Pancreas (tissue), 10 donors: Measurements from ENCODE around the gene RAE1. TPM values are rescaled to one million over a fixed set of nuclear protein-coding genes. Genes with fewer than 3 reads are reported as not detected.

Experiments
- ATAC-seq, 4 donors: fragments of 200-7000 bp; cut with Tn5 transposase; one replicate each; pipeline versions ENCODE4 v1.8.0 to v1.9.1; 2020; ENCODE audit warnings: mild to moderate bottlenecking in 4 of 4, moderate library complexity in 4 of 4
- DNase-seq, 6 donors: peaks; one replicate each; pipeline ENCODE4 v3.0.0-alpha.2; 2020
- FAIRE-seq: peaks from 2 replicates; lab custom pipeline; 2012; peaks lifted over from hg19 to GRCh38; lab: Jason Lieb, UNC
- H3K27ac ChIP-seq, 4 donors: fragments of 200-600 bp; sonication (generic); 1 replicate in 3 of 4; 2 replicates in 1 of 4; pipeline versions ENCODE4 v1.5.0 to v1.8.0; 2020
- H3K27me3 ChIP-seq, 4 donors: fragments of 200-600 bp; one replicate each; pipeline ENCODE4 v1.8.0; 2021
- H3K36me3 ChIP-seq, 3 donors: fragments of 200-600 bp; sonication (generic) in 1 of 3; one replicate each; pipeline versions ENCODE4 v1.5.0 to v1.8.0; 2020 to 2021
- H3K4me1 ChIP-seq, 3 donors: fragments of 200-600 bp; one replicate each; pipeline ENCODE4 v1.8.0; 2021
- H3K4me3 ChIP-seq, 4 donors: fragments of 200-600 bp; sonication (generic) in 2 of 4; one replicate each; pipeline versions ENCODE4 v1.5.0 to v1.8.0; 2020 to 2021
- H3K9me3 ChIP-seq, 4 donors: fragments of 200-600 bp; one replicate each; pipeline ENCODE4 v1.8.0; 2021
- WGBS, 2 donors: extraction: QIAGEN DNeasy Blood & Tissue Kit; methylation state at CpG; one replicate each; pipeline ENCODE4 v1.1.7; 2013; 5-methylcytosine and 5-hydroxymethylcytosine counted together
- intact Hi-C, 3 donors: fragments of 100-400 bp; cut with DNase I; formaldehyde crosslinking; loops; one replicate each; pipeline versions ENCODE4 v1.11.1 to v1.14.2; 2022
- polyA plus RNA-seq, 2 donors: library from polyadenylated mRNA; stranded (reverse); fragments of 200-250 nt; gene quantifications; one replicate each; pipeline ENCODE4 v1.2.3, GENCODE V29; 2013
- total RNA-seq, 6 donors: library from RNA; stranded (reverse); fragmentation: NEBNext Ultra II Directional in 4 of 6; extraction: Animal tissue kit (Norgen Biotek cat#: 25700) in 4 of 6; gene quantifications; one replicate each; pipeline versions ENCODE4 v1.2.1 to v1.2.4, GENCODE V29; 2021 to 2023
- TF ChIP-seq, protein P1 (sequence below), 4 donors: fragments of 200-600 bp; sonication (generic) in 3 of 4; IDR thresholded peaks; one replicate each; pipeline versions ENCODE4 v1.5.0 to v1.8.0; 2021; ENCODE audit warnings: antibody characterized with exemption in 4 of 4
- donor health status: healthy with polysubstance abuse.
- donor health status: DM: no; HTN: no; CAD: no; lungs with moderate emphysema.
- donor health status: DM: no; HTN: no; CAD: no.
- donor health status: control.
- donor health status: control.
- donor health status: Bipolar disorder and iron deficiency.
- donor health status: DM: yes; HTN: yes; CAD: no.
- donor health status: DM: no; HTN: no; CAD: no.
- donor health status: DM: no; HTN: no; CAD: no.
- donor health status: DM: yes; HTN: yes; CAD: no.

RAE1 gene
- total and polyA plus RNA-seq, 8 donors, result 4.3 to 13.5 (median 6.6) TPM

DNA sequence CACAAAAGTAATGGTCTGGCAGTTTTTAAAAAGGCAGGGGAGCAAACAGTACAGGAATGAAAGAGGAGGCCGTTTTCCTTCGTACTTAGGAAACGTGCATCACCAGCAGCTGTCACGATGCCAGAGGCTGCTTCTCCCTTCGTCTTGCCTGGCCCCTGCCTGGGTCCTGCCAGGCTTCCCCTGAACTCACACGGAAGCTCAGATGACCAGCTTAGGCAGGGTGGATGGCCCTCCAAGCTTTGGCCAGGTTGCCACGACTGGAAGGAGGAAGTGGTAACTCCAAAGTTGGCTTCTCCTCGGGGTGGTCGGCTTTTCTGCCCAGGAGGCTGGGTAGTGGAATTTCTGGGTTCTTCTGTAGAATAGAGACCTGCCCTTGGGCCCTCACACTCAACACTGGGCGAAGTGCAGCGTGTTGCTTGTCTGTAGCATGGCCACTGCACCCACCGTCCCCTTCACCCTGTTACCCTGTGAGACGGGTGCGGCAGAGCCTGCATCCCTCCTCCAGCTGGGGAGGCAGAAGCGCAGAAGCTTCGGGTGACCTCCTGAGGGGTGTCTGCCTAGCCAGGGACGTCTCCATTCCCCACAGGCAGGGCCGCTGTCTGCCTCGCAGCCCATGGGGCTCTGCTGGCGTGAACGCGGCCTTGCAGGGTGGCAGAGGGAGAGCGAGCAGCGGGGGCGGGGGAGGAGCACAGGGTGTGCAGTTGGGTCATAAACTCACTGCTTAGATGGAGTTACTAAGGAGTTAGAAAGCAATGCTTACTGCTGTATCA, 21.7 kb downstream of the RAE1 start:
- TF ChIP-seq, protein P1, sequence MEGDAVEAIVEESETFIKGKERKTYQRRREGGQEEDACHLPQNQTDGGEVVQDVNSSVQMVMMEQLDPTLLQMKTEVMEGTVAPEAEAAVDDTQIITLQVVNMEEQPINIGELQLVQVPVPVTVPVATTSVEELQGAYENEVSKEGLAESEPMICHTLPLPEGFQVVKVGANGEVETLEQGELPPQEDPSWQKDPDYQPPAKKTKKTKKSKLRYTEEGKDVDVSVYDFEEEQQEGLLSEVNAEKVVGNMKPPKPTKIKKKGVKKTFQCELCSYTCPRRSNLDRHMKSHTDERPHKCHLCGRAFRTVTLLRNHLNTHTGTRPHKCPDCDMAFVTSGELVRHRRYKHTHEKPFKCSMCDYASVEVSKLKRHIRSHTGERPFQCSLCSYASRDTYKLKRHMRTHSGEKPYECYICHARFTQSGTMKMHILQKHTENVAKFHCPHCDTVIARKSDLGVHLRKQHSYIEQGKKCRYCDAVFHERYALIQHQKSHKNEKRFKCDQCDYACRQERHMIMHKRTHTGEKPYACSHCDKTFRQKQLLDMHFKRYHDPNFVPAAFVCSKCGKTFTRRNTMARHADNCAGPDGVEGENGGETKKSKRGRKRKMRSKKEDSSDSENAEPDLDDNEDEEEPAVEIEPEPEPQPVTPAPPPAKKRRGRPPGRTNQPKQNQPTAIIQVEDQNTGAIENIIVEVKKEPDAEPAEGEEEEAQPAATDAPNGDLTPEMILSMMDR (IDR thresholded peaks at IDR 0.05), result no peak
- peaks cover 13 to 77% (median 30%) of the 10 kb centered on the region in 3 donors for H3K36me3 ChIP-seq
- no peaks in the 10 kb centered on the region for H3K4me1 ChIP-seq
- no peak overlapping the region for H3K27ac ChIP-seq
- no peak for ATAC-seq
- no peak for DNase-seq
- no peaks in the 10 kb centered on the region for H3K27me3 ChIP-seq
- FAIRE-seq, result no peak
- WGBS, 2 donors, result 87 to 92% methylated on average over 25 of the region's 25 CpGs
- no peak overlapping the region for H3K4me3 ChIP-seq
- H3K9me3 ChIP-seq, result no peaks in the 10 kb centered on the region
- intact Hi-C loops, result loop anchor here in 2 of 3 donors (10.0 kb wide), 2 partner anchors 132 to 212 kb away; no protein-coding TSS in a partner anchor

DNA sequence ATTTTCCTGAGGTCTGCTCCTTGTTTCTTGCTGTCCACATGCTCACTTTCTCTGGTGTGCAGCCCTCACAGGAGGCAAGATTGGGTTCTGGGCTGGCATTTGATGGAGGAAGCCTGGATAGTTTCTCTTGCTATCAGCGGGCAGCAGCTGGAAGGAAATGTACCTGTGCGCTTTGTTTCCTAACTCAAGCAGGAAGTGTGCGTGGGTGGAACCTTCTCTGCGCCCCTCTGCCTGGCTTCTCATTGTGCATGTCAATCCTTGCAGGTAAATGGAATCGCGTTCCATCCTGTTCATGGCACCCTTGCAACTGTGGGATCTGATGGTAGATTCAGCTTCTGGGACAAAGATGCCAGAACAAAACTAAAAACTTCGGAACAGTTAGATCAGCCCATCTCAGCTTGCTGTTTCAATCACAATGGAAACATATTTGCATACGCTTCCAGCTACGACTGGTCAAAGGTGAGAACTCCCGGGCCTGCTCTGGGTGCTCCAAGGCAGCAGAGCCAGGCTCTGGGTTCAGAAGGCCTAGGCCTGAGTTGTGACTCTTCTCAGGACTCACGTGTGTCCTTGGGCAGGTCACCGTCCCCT, 23.4 kb downstream of the RAE1 start:
- peaks cover 4 to 64% (median 28%) of the 10 kb centered on the region in 3 donors for H3K36me3 ChIP-seq
- no peaks in the 10 kb centered on the region for H3K9me3 ChIP-seq
- DNase-seq (no peak), FAIRE-seq (no peak), ATAC-seq (no peak)
- H3K27me3 ChIP-seq, result no peaks in the 10 kb centered on the region
- H3K4me1 ChIP-seq, result no peaks in the 10 kb centered on the region
- intact Hi-C loops, result loop anchor here in 2 of 3 donors (10.0 kb wide), 2 partner anchors 130 to 210 kb away; no protein-coding TSS in a partner anchor
- no peak overlapping the region for H3K27ac ChIP-seq
- TF ChIP-seq, protein P1 (IDR thresholded peaks at IDR 0.05), result no peak
- H3K4me3 ChIP-seq, result no peak overlapping the region
- 88% methylated on average over 12 of the region's 12 CpGs for WGBS, 2 donors

GRCh38 chr20:57374931-57375651, 24.0 kb downstream of the RAE1 start:
- no peaks in the 10 kb centered on the region for H3K4me1 ChIP-seq
- no peak overlapping the region for H3K4me3 ChIP-seq
- no peak for FAIRE-seq
- H3K9me3 ChIP-seq, result no peaks in the 10 kb centered on the region
- DNase-seq, result no peak
- ATAC-seq, result peak in 3 of 4 donors; percentile 41 to 81 (median 67)
- H3K27me3 ChIP-seq, result no peaks in the 10 kb centered on the region
- intact Hi-C loops, result loop anchor here in 2 of 3 donors (10.0 kb wide), 2 partner anchors 130 to 210 kb away; no protein-coding TSS in a partner anchor
- H3K27ac ChIP-seq, result peak overlapping the region in 2 of 4 donors; percentile 4 to 30
- peaks cover 4 to 58% (median 22%) of the 10 kb centered on the region in 3 donors for H3K36me3 ChIP-seq
- WGBS, 2 donors, result 87 to 95% methylated on average over 14 of the region's 14 CpGs
- TF ChIP-seq, protein P1 (IDR thresholded peaks at IDR 0.05), result no peak

DNA sequence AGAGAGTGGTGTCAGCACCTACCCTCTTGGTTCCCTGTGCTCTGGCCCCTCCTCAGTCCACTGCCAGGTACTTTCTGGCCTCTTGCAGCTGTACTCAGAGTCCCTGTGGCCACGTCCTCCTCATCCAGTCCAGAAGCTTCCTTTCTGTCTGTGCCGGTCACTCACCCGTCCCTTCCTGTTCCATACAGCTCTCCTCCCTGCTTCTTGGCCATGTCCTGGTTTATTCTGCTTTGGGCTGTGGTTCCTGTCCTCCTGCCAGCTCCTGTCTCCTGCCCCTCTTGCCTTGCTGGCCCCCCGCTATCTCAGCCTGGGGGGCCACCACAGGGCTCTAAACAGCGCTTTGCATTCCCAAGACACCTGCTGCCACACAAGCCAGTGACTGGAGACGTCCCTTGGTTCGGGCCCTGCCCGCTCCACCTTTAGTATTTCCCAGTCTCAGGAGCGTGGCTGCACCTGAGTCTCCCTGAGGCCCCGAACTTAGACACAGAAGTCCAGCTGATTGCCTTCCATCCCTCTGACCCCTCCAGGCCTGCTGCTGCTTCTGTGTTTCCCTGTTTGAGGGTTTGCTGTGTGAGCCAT, 24.7 kb downstream of the RAE1 start:
- FAIRE-seq, result no peak
- no peak overlapping the region for H3K4me3 ChIP-seq
- DNase-seq, result no peak
- H3K27ac ChIP-seq, result no peak overlapping the region
- 94 to 95% methylated on average over 10 of the region's 10 CpGs for WGBS, 2 donors
- no peaks in the 10 kb centered on the region for H3K9me3 ChIP-seq
- intact Hi-C loops, result loop anchor here in 2 of 3 donors (10.0 kb wide), 2 partner anchors 129 to 209 kb away; no protein-coding TSS in a partner anchor
- H3K4me1 ChIP-seq, result no peaks in the 10 kb centered on the region
- peak in 2 of 4 donors; percentile 39 to 53 for ATAC-seq
- TF ChIP-seq, protein P1 (IDR thresholded peaks at IDR 0.05), result no peak
- H3K27me3 ChIP-seq, result no peaks in the 10 kb centered on the region
- peaks cover 4 to 51% (median 18%) of the 10 kb centered on the region in 3 donors for H3K36me3 ChIP-seq
